ENCODE data around the gene SYT8. TPM values are rescaled to one million over a fixed set of nuclear protein-coding genes. Genes with fewer than 3 reads are reported as not detected.

SYT8 gene
- total RNA-seq, 1 experiment from 2014 or later, result not detected

DNA sequence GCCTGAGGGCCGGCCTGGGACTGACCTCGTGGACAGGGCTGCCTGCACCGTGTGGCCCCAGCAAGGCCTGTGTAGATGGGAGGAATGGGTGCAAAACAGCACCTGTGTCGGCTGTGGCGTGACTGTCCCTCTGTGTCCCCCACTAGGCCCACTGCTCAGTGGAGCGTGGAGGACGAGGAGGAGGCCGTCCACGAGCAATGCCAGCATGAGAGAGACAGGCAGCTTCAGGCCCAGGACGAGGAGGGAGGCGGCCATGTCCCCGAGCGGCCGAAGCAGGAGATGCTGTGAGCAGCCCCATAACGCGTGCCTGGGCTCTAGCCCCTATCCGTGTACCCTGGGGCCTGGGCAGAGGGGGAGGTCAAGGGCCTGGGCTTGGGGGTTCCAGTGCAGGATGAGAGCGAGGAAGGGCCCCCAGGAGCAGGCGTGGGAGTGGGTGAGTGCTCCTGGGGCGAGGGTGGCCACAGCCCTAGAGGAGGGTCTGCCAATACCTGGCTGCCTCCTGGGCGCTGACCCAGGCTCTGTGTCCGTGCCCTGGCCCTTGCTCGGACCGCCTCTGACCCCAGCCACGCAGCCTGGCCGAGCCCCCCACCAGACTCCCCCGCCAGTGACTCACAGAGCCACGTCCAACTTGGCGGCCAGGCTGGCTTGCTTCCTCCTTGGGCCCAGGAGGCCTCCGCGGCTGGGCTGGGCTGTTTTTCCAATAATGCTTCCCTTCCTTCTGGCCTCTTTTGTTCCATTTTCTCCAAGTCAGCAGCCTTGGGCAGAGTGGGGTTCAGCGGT is 45.3 kb downstream of the SYT8 start:
- H3K14ac ChIP-seq (ENCODE audit: insufficient read depth, low read length), result no peak overlapping the region; the same call in 1 of the 2 replicates
- no peaks in the 10 kb centered on the region for H3K23me2 ChIP-seq (ENCODE audit: insufficient read length, low read depth, low read length, poor library complexity, severe bottlenecking)
- TF ChIP-seq, protein P1, sequence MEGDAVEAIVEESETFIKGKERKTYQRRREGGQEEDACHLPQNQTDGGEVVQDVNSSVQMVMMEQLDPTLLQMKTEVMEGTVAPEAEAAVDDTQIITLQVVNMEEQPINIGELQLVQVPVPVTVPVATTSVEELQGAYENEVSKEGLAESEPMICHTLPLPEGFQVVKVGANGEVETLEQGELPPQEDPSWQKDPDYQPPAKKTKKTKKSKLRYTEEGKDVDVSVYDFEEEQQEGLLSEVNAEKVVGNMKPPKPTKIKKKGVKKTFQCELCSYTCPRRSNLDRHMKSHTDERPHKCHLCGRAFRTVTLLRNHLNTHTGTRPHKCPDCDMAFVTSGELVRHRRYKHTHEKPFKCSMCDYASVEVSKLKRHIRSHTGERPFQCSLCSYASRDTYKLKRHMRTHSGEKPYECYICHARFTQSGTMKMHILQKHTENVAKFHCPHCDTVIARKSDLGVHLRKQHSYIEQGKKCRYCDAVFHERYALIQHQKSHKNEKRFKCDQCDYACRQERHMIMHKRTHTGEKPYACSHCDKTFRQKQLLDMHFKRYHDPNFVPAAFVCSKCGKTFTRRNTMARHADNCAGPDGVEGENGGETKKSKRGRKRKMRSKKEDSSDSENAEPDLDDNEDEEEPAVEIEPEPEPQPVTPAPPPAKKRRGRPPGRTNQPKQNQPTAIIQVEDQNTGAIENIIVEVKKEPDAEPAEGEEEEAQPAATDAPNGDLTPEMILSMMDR (conservative IDR thresholded peaks at IDR 0.05), result no peak
- H3K4me1 ChIP-seq (ENCODE audit: insufficient read depth, low read length), result no peaks in the 10 kb centered on the region
- H3K4me2 ChIP-seq (ENCODE audit: insufficient read depth, insufficient read length, low read length), result no peak overlapping the region
- no peak overlapping the region for H2BK120ac ChIP-seq (ENCODE audit: low read depth, low read length, poor library complexity, severe bottlenecking)
- H3K9ac ChIP-seq (ENCODE audit: extremely low read depth, insufficient read length, low read length), result no peak overlapping the region
- no peaks in the 10 kb centered on the region for H3K27me3 ChIP-seq (ENCODE audit: insufficient read depth, low read length)
- H2BK20ac ChIP-seq (ENCODE audit: low read depth, low read length, poor library complexity, severe bottlenecking), result no peak overlapping the region
- H3T11ph ChIP-seq (ENCODE audit: low read length), result no peak overlapping the region
- no peak overlapping the region for H2BK12ac ChIP-seq (ENCODE audit: insufficient read length, low read depth, low read length)
- H4K5ac ChIP-seq (ENCODE audit: insufficient read length, low read depth, low read length), result no peak overlapping the region
- no peaks in the 10 kb centered on the region for H3K9me3 ChIP-seq (ENCODE audit: control insufficient read depth, low read depth, low read length)
- H3K27ac ChIP-seq (ENCODE audit: insufficient read length, low read depth, low read length), result no peak overlapping the region
- DNase-seq, result no peak
- no CpG with 5 or more reads among the region's 32 CpGs for WGBS (ENCODE audit: extremely low coverage, insufficient read length, low lambda C conversion rate)
- Mint-ChIP-seq H3K4me3 (no peak overlapping the region), H3K27ac (no peak overlapping the region), H3K27me3 (ENCODE audit: low read depth) (peaks cover 2% of the 10 kb centered on the region; the same call in 1 of the 2 replicates), H3K36me3 (ENCODE audit: insufficient read depth in 1 of 3, low read depth in 3 of 3) (no peaks in the 10 kb centered on the region), H3K9me3 (no peaks in the 10 kb centered on the region), H3K4me1 (peaks cover 2 to 7% of the 10 kb centered on the region in 2 experiments; a peak in 1 of 4 replicates)
- no peaks in the 10 kb centered on the region for H4K20me1 ChIP-seq (ENCODE audit: control insufficient read depth, insufficient read depth, insufficient read length)
- H3K23ac ChIP-seq (ENCODE audit: insufficient read length, low read depth, low read length), result no peak overlapping the region
- no peak overlapping the region for H3K4ac ChIP-seq (ENCODE audit: low read depth, low read length)
- no peak overlapping the region for H2BK15ac ChIP-seq (ENCODE audit: low read depth, low read length)
- no peak overlapping the region for H4K8ac ChIP-seq (replicated peaks; ENCODE audit: insufficient read length, low read depth, low read length)
- no peak overlapping the region for H2BK5ac ChIP-seq (ENCODE audit: insufficient read length, low read length)
- no peak overlapping the region for H4K91ac ChIP-seq (ENCODE audit: insufficient read length, low read depth, low read length)
- no peak overlapping the region for H2AK5ac ChIP-seq (ENCODE audit: insufficient read length, low read length)
- H3K56ac ChIP-seq (ENCODE audit: insufficient read length, low read depth, low read length), result no peak overlapping the region
- H3K79me1 ChIP-seq (ENCODE audit: insufficient read depth, low read depth, low read length, poor library complexity, severe bottlenecking), result no peaks in the 10 kb centered on the region
- H3K79me2 ChIP-seq (ENCODE audit: insufficient read depth, low read length), result no peaks in the 10 kb centered on the region
- H2AFZ ChIP-seq (ENCODE audit: low read length), result no peak overlapping the region
- H3K18ac ChIP-seq (ENCODE audit: insufficient read length, low read depth, low read length), result no peak overlapping the region

All from H9 (cell line).